ENCODE results near the gene OR2W3. TPM values are rescaled to one million over a fixed set of nuclear protein-coding genes. Genes with fewer than 3 reads are reported as not detected.

OR2W3 gene
- total and polyA plus RNA-seq, 2 of the 8 experiments (the other 6 are each of a cell fraction or from before 2014, with no cell fraction given), result 0.12 to 1.1 TPM

- Histone ChIP-seq H3K14ac (ENCODE audit: insufficient read length) (no peak overlapping the region), H2AK5ac (ENCODE audit: low read depth, low read length) (no peak overlapping the region), H3K4me3 (ENCODE audit: extremely low read depth in 1 of 4, insufficient read depth in 2 of 4, low read depth in 3 of 4, low read length in 4 of 4) (no peak overlapping the region), H3K9ac (replicated peaks in 1 of 4; ENCODE audit: extremely low read depth in 1 of 4, low read depth in 3 of 4, low read length in 3 of 4) (no peak overlapping the region), H3K4ac (replicated peaks; ENCODE audit: insufficient read length, low read depth, low read length) (no peak overlapping the region), H2BK5ac (ENCODE audit: low read depth, low read length) (no peak overlapping the region), H3K4me2 (ENCODE audit: insufficient read depth in 1 of 2, low read depth in 2 of 2, low read length in 2 of 2) (no peak overlapping the region), H4K5ac (ENCODE audit: insufficient read length, low read depth, low read length) (no peak overlapping the region), H4K20me1 (replicated peaks in 1 of 2; ENCODE audit: control insufficient read depth in 1 of 2, insufficient read depth in 2 of 2, low read length in 2 of 2) (no peaks in the 10 kb centered on the region), H3K4me1 (replicated peaks in 1 of 4; ENCODE audit: control insufficient read depth in 3 of 4, insufficient read depth in 4 of 4, low read length in 3 of 4) (no peaks in the 10 kb centered on the region; a peak in 1 of 7 replicates), H2BK12ac (ENCODE audit: low read depth, low read length) (no peak overlapping the region), H4K91ac (replicated peaks; ENCODE audit: insufficient read length, low read length) (no peak overlapping the region), H3K56ac (replicated peaks; ENCODE audit: insufficient read length, low read depth, low read length) (no peak overlapping the region), H3K9me3 (ENCODE audit: insufficient read depth in 2 of 2, low read depth in 1 of 2, low read length in 1 of 2) (peaks cover 29 to 62% of the 10 kb centered on the region in 2 experiments), H3K36me3 (ENCODE audit: control insufficient read depth in 2 of 4, insufficient read depth in 4 of 4, low read length in 3 of 4) (no peaks in the 10 kb centered on the region), H3K18ac (ENCODE audit: extremely low read depth, low read length) (no peak overlapping the region), H2BK20ac (ENCODE audit: low read length) (no peak overlapping the region), H3K27me3 (replicated peaks in 1 of 4; ENCODE audit: control insufficient read depth in 3 of 4, extremely low read depth in 1 of 4, insufficient read depth in 3 of 4, low read length in 3 of 4) (no peaks in the 10 kb centered on the region), H3K23ac (ENCODE audit: insufficient read length) (no peak overlapping the region), H3K79me2 (ENCODE audit: control insufficient read depth in 1 of 2, insufficient read depth in 2 of 2, low read length in 2 of 2) (no peaks in the 10 kb centered on the region), H2AFZ (ENCODE audit: low read length) (no peak overlapping the region), H3K27ac (ENCODE audit: low read depth, low read length) (no peak overlapping the region), H3K23me2 (ENCODE audit: low read depth, low read length) (no peaks in the 10 kb centered on the region), H2BK120ac (replicated peaks; ENCODE audit: low read depth, low read length) (no peak overlapping the region), H2BK15ac (ENCODE audit: low read length) (no peak overlapping the region), H4K8ac (ENCODE audit: extremely low read depth, insufficient read depth, low read length) (no peak overlapping the region), H3K79me1 (ENCODE audit: low read depth, low read length) (no peaks in the 10 kb centered on the region)
- ChIA-PET POLR2A (ENCODE audit: partially characterized antibody) (no interaction called here), CTCF (ENCODE audit: partially characterized antibody) (no interaction called here)
- TF ChIP-seq POLR2AphosphoS5 (IDR thresholded peaks at IDR 0.05; ENCODE audit: low read depth, low read length), result no peak
- no peak for TF ChIP-seq SP4 (IDR thresholded peaks at IDR 0.05; ENCODE audit: low read length)
- no peak for TF ChIP-seq TCF12 (IDR thresholded peaks at IDR 0.05; ENCODE audit: low read depth, low read length)
- no peak for TF ChIP-seq MAFK (IDR thresholded peaks at IDR 0.05; ENCODE audit: low read depth, low read length)
- TF ChIP-seq CREB1 (IDR thresholded peaks at IDR 0.05), result no peak
- no peak for TF ChIP-seq EGR1 (IDR thresholded peaks at IDR 0.05; ENCODE audit: borderline replicate concordance, low read depth, low read length)
- DNase-seq (ENCODE audit: low read depth in 1 of 2, low spot score in 2 of 2) (no peak), FAIRE-seq (no peak)
- 72% methylated on average over 7 of the region's 7 CpGs; no CpG with 5 or more reads in 1 of the 2 experiments for WGBS, 2 experiments (ENCODE audit: extremely low coverage in 1 of 2, insufficient coverage in 1 of 2, insufficient read length in 1 of 2, insufficient replicate concordance in 2 of 2, low coverage in 1 of 2, low lambda C conversion rate in 2 of 2, missing lambda C conversion rate in 1 of 2)
Measured at GRCh38 chr1:247906504-247907047, 11.2 kb downstream of the OR2W3 start.

All from H1 (cell line).